SK-N-MC (cell line): ENCODE results near the gene DLGAP1.

ENCODE experiments used
- EZH2 ChIP-seq: fragments of 200-600 bp; sonication (generic); IDR thresholded peaks from one replicate; pipeline ENCODE4 v1.6.1; 2017; ENCODE audit warnings: antibody characterized with exemption
- FOXP2 ChIP-seq: optimal IDR thresholded peaks from 2 replicates; pipeline ENCODE3; 2011; ENCODE audit warnings: mild to moderate bottlenecking, moderate library complexity; ENCODE audit not compliant: insufficient read depth; ENCODE audit errors: extremely low read length, control extremely low read depth
- POLR2AphosphoS5 ChIP-seq: IDR thresholded peaks from 2 replicates; pipeline ENCODE4 v1.6.1; 2012; ENCODE audit warnings: mild to moderate bottlenecking, low read depth, low read length, borderline replicate concordance

GRCh38 chr18:3952031-3952430, 503.1 kb downstream of the DLGAP1 start:
- no peak for TF ChIP-seq EZH2
- TF ChIP-seq POLR2AphosphoS5: no peak
- no peak for TF ChIP-seq FOXP2
